GM23338 (cell line): ENCODE results near the gene CD72. TPM values are rescaled to one million over a fixed set of nuclear protein-coding genes. Genes with fewer than 3 reads are reported as not detected.

ENCODE experiments used
- ATAC-seq: fragments of 200-7000 bp; cut with Tn5 transposase; 3 replicates; pipeline ENCODE4 v1.9.1; 2020
- DNase-seq: peaks from one replicate; pipeline ENCODE4 v3.0.0-alpha.2; 2015; ENCODE audit warnings: low spot score
- H2AFZ ChIP-seq: fragments of 200-600 bp; sonication (generic); 2 replicates; pipeline ENCODE4 v1.8.0; 2016; ENCODE audit warnings: antibody characterized with exemption, mild to moderate bottlenecking, moderate library complexity
- H3F3A ChIP-seq: fragments of 200-600 bp; sonication (generic); replicated peaks from 2 replicates; pipeline ENCODE4 v1.8.0; 2017; ENCODE audit warnings: antibody characterized with exemption, mixed run types, low read depth
- H3K27ac ChIP-seq: fragments of 200-600 bp; sonication (generic); 2 replicates; pipeline ENCODE4 v1.6.1; 2016; ENCODE audit warnings: low read depth
- H3K27me3 ChIP-seq: fragments of 200-600 bp; sonication (generic); 2 replicates; pipeline ENCODE4 v1.8.0; 2016; ENCODE audit warnings: mild to moderate bottlenecking, mixed run types, moderate library complexity; ENCODE audit not compliant: insufficient read depth
- H3K36me3 ChIP-seq: fragments of 200-600 bp; sonication (generic); 2 replicates; pipeline ENCODE4 v1.8.0; 2016; ENCODE audit warnings: mild to moderate bottlenecking; ENCODE audit not compliant: insufficient read depth
- H3K4me1 ChIP-seq: fragments of 200-600 bp; sonication (generic); 2 replicates; pipeline ENCODE4 v1.8.0; 2016; ENCODE audit warnings: mild to moderate bottlenecking, moderate library complexity; ENCODE audit not compliant: insufficient read depth
- H3K4me2 ChIP-seq: fragments of 200-600 bp; sonication (generic); 2 replicates; pipeline ENCODE4 v1.7.1; 2017; ENCODE audit warnings: mixed run types
- H3K4me3 ChIP-seq: fragments of 200-600 bp; sonication (generic); 2 replicates; pipeline ENCODE4 v1.6.1; 2016; ENCODE audit warnings: mixed run types
- H3K79me2 ChIP-seq: fragments of 200-600 bp; sonication (generic); replicated peaks from 2 replicates; pipeline ENCODE4 v1.8.0; 2017; ENCODE audit warnings: mild to moderate bottlenecking; ENCODE audit not compliant: insufficient read depth
- H3K9me2 ChIP-seq: fragments of 200-600 bp; sonication (generic); 2 replicates; pipeline ENCODE4 v1.8.0; 2017; ENCODE audit not compliant: insufficient read depth
- H4K20me1 ChIP-seq: fragments of 200-600 bp; sonication (generic); replicated peaks from 2 replicates; pipeline ENCODE4 v1.8.0; 2017; ENCODE audit warnings: mild to moderate bottlenecking; ENCODE audit not compliant: insufficient read depth
- H3K27ac Mint-ChIP-seq: 2 replicates; pipeline ENCODE4 v1.8.0; 2020; ENCODE audit warnings: inconsistent platforms, mild to moderate bottlenecking, moderate library complexity, mixed read lengths
- H3K27me3 Mint-ChIP-seq: 3 replicates; pipeline ENCODE4 v1.8.0; 2022; ENCODE audit warnings: low read depth, mild to moderate bottlenecking, moderate library complexity, mixed read lengths, inconsistent platforms; ENCODE audit not compliant: insufficient read depth, poor library complexity
- H3K36me3 Mint-ChIP-seq: 3 replicates; pipeline ENCODE4 v1.8.0; 2021; ENCODE audit warnings: low read depth, mild to moderate bottlenecking, inconsistent platforms, moderate library complexity, mixed read lengths
- H3K4me1 Mint-ChIP-seq: 3 replicates; pipeline ENCODE4 v1.8.0; 2020; ENCODE audit warnings: mild to moderate bottlenecking, inconsistent platforms, mixed read lengths
- H3K4me3 Mint-ChIP-seq: 3 replicates; pipeline ENCODE4 v1.8.0; 2021; ENCODE audit warnings: moderate library complexity, mild to moderate bottlenecking, inconsistent platforms, mixed read lengths
- H3K9me3 Mint-ChIP-seq: 3 replicates; pipeline ENCODE4 v1.8.0; 2020; ENCODE audit warnings: moderate library complexity, mild to moderate bottlenecking, inconsistent platforms, mixed read lengths
- CREB1 ChIP-seq: fragments of 250-450 bp; sonication (Bioruptor Pico); IDR thresholded peaks from 2 replicates; pipeline ENCODE4 v1.5.0; 2020; ENCODE audit warnings: low read depth, mild to moderate bottlenecking, moderate library complexity
- CTCF ChIP-seq, 2 experiments: fragments of 200-600 bp in 1 of 2; sonication (generic) in 1 of 2; conservative IDR thresholded peaks; 2 replicates each; pipeline versions ENCODE4 v1.5.1 to v1.6.1; 2016 to 2017; ENCODE audit warnings: antibody characterized with exemption in 2 of 2, low read depth in 2 of 2, mild to moderate bottlenecking in 2 of 2, moderate library complexity in 1 of 2
- JUNB ChIP-seq: IDR thresholded peaks from one replicate; pipeline ENCODE4 v1.6.1; 2016; ENCODE audit warnings: antibody characterized with exemption; ENCODE audit not compliant: unreplicated experiment
- POLR2AphosphoS5 ChIP-seq: IDR thresholded peaks from 2 replicates; pipeline ENCODE4 v1.6.1; 2016; ENCODE audit warnings: antibody characterized with exemption, low read depth
- ZNF331 ChIP-seq: fragments of 250-450 bp; sonication (Bioruptor Pico); IDR thresholded peaks from 2 replicates; pipeline ENCODE4 v1.5.0; 2020; ENCODE audit warnings: low read depth, mild to moderate bottlenecking, moderate library complexity
- ZNF462 ChIP-seq: fragments of 250-450 bp; sonication (Bioruptor Pico); IDR thresholded peaks from 2 replicates; pipeline ENCODE4 v1.5.0; 2020; ENCODE audit warnings: mild to moderate bottlenecking, moderate library complexity
- polyA plus RNA-seq: library from polyadenylated mRNA; unstranded; fragments of >200 nt; fragmentation: Nextera tagmentation; extraction: Ambion mirVana; gene quantifications from 2 replicates; pipeline ENCODE4 v1.2.1, GENCODE V29; 2016
- total RNA-seq: library from RNA; depleted of rRNA; stranded (reverse); fragments of >200 nt; shearing (Covaris generic); gene quantifications from 2 replicates; pipeline ENCODE4 v1.2.3, GENCODE V29; 2014

The CD72 gene
- total and polyA plus RNA-seq, 2 experiments from 2014 or later, result 4.7 to 4.8 TPM

GRCh38 chr9:35599763-35600604 lies 18.2 kb downstream of the CD72 start:
- Mint-ChIP-seq H3K9me3 (no peaks in the 10 kb centered on the region), H3K27ac (no peak overlapping the region)
- no peak for TF ChIP-seq CREB1 (CRISPR knock-in tag)
- TF ChIP-seq ZNF331 (CRISPR knock-in tag), result no peak
- no peak for TF ChIP-seq ZNF462 (CRISPR knock-in tag)
- peak; percentile 22 to 45 for TF ChIP-seq CTCF (conservative IDR thresholded peaks at IDR 0.05; ENCODE audit: low read depth in 2 of 2)
- TF ChIP-seq POLR2AphosphoS5, result no peak
- TF ChIP-seq JUNB, result no peak

More at GRCh38 chr9:35599763-35600604, 18.2 kb downstream of the CD72 start:
- H3K36me3 Mint-ChIP-seq, result no peaks in the 10 kb centered on the region
- H3K79me2 ChIP-seq, result no peaks in the 10 kb centered on the region
- no peak overlapping the region for H3K4me3 Mint-ChIP-seq
- peak; percentile 65 for DNase-seq
- ATAC-seq, result peak; percentile 5; the same call in 2 of the 3 replicates
- H3K27me3 Mint-ChIP-seq, result peaks cover 8% of the 10 kb centered on the region
- H2AFZ ChIP-seq, result no peak overlapping the region
- peaks cover 9% of the 10 kb centered on the region for H3K4me1 Mint-ChIP-seq
- H3K4me3 ChIP-seq, result no peak overlapping the region
- H3K27ac ChIP-seq, result no peak overlapping the region
- H4K20me1 ChIP-seq, result no peaks in the 10 kb centered on the region
- no peaks in the 10 kb centered on the region for H3K27me3 ChIP-seq
- H3K9me2 ChIP-seq, result no peaks in the 10 kb centered on the region
- H3F3A ChIP-seq, result peaks cover 13% of the 10 kb centered on the region; the same call in 1 of the 2 replicates
- no peaks in the 10 kb centered on the region for H3K36me3 ChIP-seq
- H3K4me2 ChIP-seq, result peak overlapping the region; percentile 48; the same call in 1 of the 2 replicates
- H3K4me1 ChIP-seq, result peaks cover 13% of the 10 kb centered on the region
